K562 (cell line): ENCODE measurements around the gene LRP6. TPM values are rescaled to one million over a fixed set of nuclear protein-coding genes. Genes with fewer than 3 reads are reported as not detected.
"Not testable (repeated sequence)": the region's sequence is repeated elsewhere in the genome, so short reads cannot be mapped to it uniquely, and the experiment has no call there.

Experiments used
- ATAC-seq: fragments of 200-7000 bp; cut with Tn5 transposase; 3 replicates; pipeline ENCODE4 v1.9.1; 2020; ENCODE audit warnings: moderate library complexity
- BruUV-seq: library from RNA; stranded (reverse); fragments of 400-500 nt; replicated peaks from 2 replicates; lab custom pipeline; 2021; lab: Mats Ljungman, UMichigan
- CTCF ChIA-PET: fragments of 300-600 bp; formaldehyde crosslinking; extraction: SDS; loops from one replicate; lab custom pipeline; 2021; ENCODE audit warnings: low intra/inter-chr PET ratio; lab: Yijun Ruan, JAX
- POLR2A ChIA-PET: fragments of 300-600, 350-650 bp; sonication (Branson Sonifier 250); formaldehyde crosslinking; extraction: SDS; loops from one replicate; lab custom pipeline; 2021; ENCODE audit warnings: antibody characterized with exemption, inconsistent platforms; lab: Yijun Ruan, JAX
- DNase-seq, 4 experiments: peaks; one replicate each; pipeline versions ENCODE4 v3.0.0 to v3.0.0-alpha.2; 2011 to 2018; ENCODE audit warnings: low spot score in 3 of 4, mixed read lengths in 3 of 4; ENCODE audit errors: extremely low read depth in 1 of 4
- FAIRE-seq: peaks from 2 replicates; lab custom pipeline; 2011; peaks lifted over from hg19 to GRCh38; lab: Jason Lieb, UNC
- H2AFZ ChIP-seq: 2 replicates; pipeline ENCODE4 v1.6.0; 2011; ENCODE audit warnings: low read depth, low read length, control low read depth, inconsistent platforms
- H3K27ac ChIP-seq: fragments of 200-600 bp; 3 replicates; pipeline ENCODE4 v1.8.0; 2011; ENCODE audit warnings: low read depth, mild to moderate bottlenecking, control low read depth, inconsistent platforms, low read length, moderate library complexity, mixed read lengths; ENCODE audit errors: extremely low read depth
- H3K27me3 ChIP-seq, 2 experiments: fragments of 300-600 bp in 1 of 2; 2 replicates in 1 of 2; 3 replicates in 1 of 2; pipeline versions ENCODE4 v1.6.0 to v1.8.0; 2011; ENCODE audit warnings: inconsistent platforms in 2 of 2, low read length in 2 of 2, mild to moderate bottlenecking in 1 of 2, mixed read lengths in 1 of 2, moderate library complexity in 1 of 2; ENCODE audit not compliant: control insufficient read depth in 2 of 2, insufficient read depth in 2 of 2
- H3K36me3 ChIP-seq: fragments of 300-600 bp; 3 replicates; pipeline ENCODE4 v1.8.0; 2011; ENCODE audit warnings: mild to moderate bottlenecking, low read length, inconsistent platforms; ENCODE audit not compliant: control insufficient read depth, insufficient read depth
- H3K4me1 ChIP-seq, 2 experiments: fragments of 200-600 bp in 1 of 2; replicated peaks in 1 of 2; 2 replicates in 1 of 2; 3 replicates in 1 of 2; pipeline versions ENCODE4 v1.5.1 to v1.8.0; 2011; ENCODE audit warnings: inconsistent platforms in 2 of 2, low read length in 2 of 2, mild to moderate bottlenecking in 1 of 2, mixed read lengths in 1 of 2, moderate library complexity in 1 of 2; ENCODE audit not compliant: control insufficient read depth in 2 of 2, insufficient read depth in 2 of 2
- H3K4me2 ChIP-seq: 2 replicates; pipeline ENCODE4 v1.6.1; 2011; ENCODE audit warnings: low read length, control low read depth, inconsistent platforms, mixed read lengths; ENCODE audit not compliant: insufficient read depth
- H3K4me3 ChIP-seq: fragments of 200-600 bp; sonication (generic), shearing (Covaris generic); 2 replicates; pipeline ENCODE4 v1.5.1; 2016; ENCODE audit warnings: control low read depth, inconsistent platforms
- H3K79me2 ChIP-seq: fragments of 200-600 bp; 3 replicates; pipeline ENCODE4 v1.8.0; 2011; ENCODE audit warnings: low read length, inconsistent platforms; ENCODE audit not compliant: control insufficient read depth, insufficient read depth
- H3K9ac ChIP-seq, 2 experiments: 2 replicates each; pipeline versions ENCODE4 v1.6.0 to v1.6.1; 2011; ENCODE audit warnings: low read depth in 2 of 2, low read length in 2 of 2, control low read depth in 1 of 2, inconsistent platforms in 1 of 2, mild to moderate bottlenecking in 1 of 2, mixed read lengths in 1 of 2; ENCODE audit not compliant: insufficient read depth in 1 of 2
- H3K9me1 ChIP-seq: one replicate; pipeline ENCODE4 v1.6.0; 2011; ENCODE audit warnings: inconsistent platforms, mild to moderate bottlenecking, low read length, moderate library complexity; ENCODE audit not compliant: control insufficient read depth, insufficient read depth
- H3K9me3 ChIP-seq: replicated peaks from 2 replicates; pipeline ENCODE4 v1.5.1; 2011; ENCODE audit warnings: low read depth, low read length, inconsistent platforms; ENCODE audit not compliant: control insufficient read depth, insufficient read depth
- H4K20me1 ChIP-seq: replicated peaks from 2 replicates; pipeline ENCODE4 v1.6.1; 2011; ENCODE audit warnings: low read length, inconsistent platforms, mixed read lengths; ENCODE audit not compliant: control insufficient read depth, insufficient read depth
- EP300 ChIP-seq: IDR thresholded peaks from 2 replicates; pipeline ENCODE4 v1.6.1; 2012; ENCODE audit warnings: low read length, improper control_type of control experiment
- WGBS: fragments of 100-300 bp; shearing (Covaris generic); methylation state at CpG from one replicate; pipeline ENCODE4 v1.1.6; 2016; ENCODE audit warnings: low coverage, mixed read lengths; ENCODE audit not compliant: insufficient coverage; ENCODE audit errors: missing lambda C conversion rate; 5-methylcytosine and 5-hydroxymethylcytosine counted together
- in situ Hi-C: fragments of 300-500 bp; cut with MboI; formaldehyde crosslinking; loops from 4 replicates; pipeline ENCODE4 v1.15.0; 2018; ENCODE audit warnings: inconsistent platforms, mixed read lengths
- intact Hi-C: fragments of 100-400 bp; cut with micrococcal nuclease; formaldehyde crosslinking; loops from 2 replicates; pipeline ENCODE4 v1.14.2; 2022
- polyA plus RNA-seq, 8 experiments: library from polyadenylated mRNA; depleted of rRNA in 4 of 8; stranded (reverse) in 5 of 8; unstranded in 3 of 8; fragments of >200 nt; fragmentation: Nextera tagmentation in 2 of 8; fragmentation: Illumina TruSeq in 1 of 8; extraction: Ambion mirVana in 2 of 8; extraction: Trizol in 1 of 8; gene quantifications; 2 replicates each; pipeline versions ENCODE4 v1.2.1 to v1.2.3, GENCODE V29; 2011 to 2014; ENCODE audit warnings: inconsistent platforms in 1 of 8, missing spikeins in 1 of 8
- total RNA-seq, 7 experiments: library from RNA; depleted of rRNA in 6 of 7; stranded (reverse); fragments of >200 nt in 6 of 7; fragmentation: Illumina TruSeq in 2 of 7; extraction: Trizol in 2 of 7; gene quantifications; 2 replicates each; pipeline versions ENCODE4 v1.2.1 to v1.2.3, GENCODE V29; 2011 to 2021; ENCODE audit warnings: low replicate concordance in 1 of 7
- TF ChIP-seq, protein P1 (sequence below): fragments of 450-650 bp; IDR thresholded peaks from 2 replicates; pipeline ENCODE4 v1.6.1; 2016

The LRP6 gene
- total and polyA plus RNA-seq, 9 of the 15 experiments (the other 6 are each of a cell fraction or from before 2014, with no cell fraction given), result 3.0 to 17.0 (median 10.8) TPM

DNA sequence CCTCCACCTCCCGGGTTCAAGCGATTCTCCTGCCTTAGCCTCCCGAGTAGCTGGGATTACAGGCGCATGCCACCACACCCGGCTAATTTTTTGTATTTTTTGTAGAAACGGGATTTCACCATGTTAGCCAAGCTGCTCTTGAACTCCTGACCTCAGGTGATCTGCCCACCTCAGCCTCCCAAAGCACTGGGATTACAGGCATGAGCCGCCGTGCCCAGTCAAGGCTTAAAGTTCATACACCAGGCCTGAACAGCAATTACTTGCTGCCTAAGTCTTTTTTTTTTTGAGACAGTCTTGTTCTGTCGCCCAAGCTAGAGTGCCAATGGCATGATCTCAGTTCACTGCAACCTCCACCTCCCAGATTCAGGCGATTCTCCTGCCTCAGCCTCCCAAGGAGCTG, 43.9 kb upstream of the LRP6 start:
- H3K9me1 ChIP-seq, H3K27ac ChIP-seq, intact Hi-C loops, H3K79me2 ChIP-seq, H3K4me1 ChIP-seq, H4K20me1 ChIP-seq, BruUV-seq, POLR2A ChIA-PET, H3K4me3 ChIP-seq, H3K9me3 ChIP-seq, CTCF ChIA-PET, H3K36me3 ChIP-seq, H3K4me2 ChIP-seq, ATAC-seq, H3K27me3 ChIP-seq, H2AFZ ChIP-seq, DNase-seq, FAIRE-seq, in situ Hi-C loops, H3K9ac ChIP-seq: not testable (repeated sequence)
- 54% methylated on average over 5 of the region's 10 CpGs for WGBS

- H3K4me1 ChIP-seq, result no peaks in the 10 kb centered on the region
- ChIA-PET CTCF (no interaction called here), POLR2A (interaction anchor here (0.6 kb wide), 1 partner anchor 324 kb away, joined by 3 read pairs; no protein-coding TSS in a partner anchor)
- no peaks in the 10 kb centered on the region for H3K27me3 ChIP-seq
- no peak overlapping the region for H3K9ac ChIP-seq
- ATAC-seq (peak; percentile 53; the same call in 1 of the 3 replicates), FAIRE-seq (no peak), DNase-seq (no peak)
- WGBS, result 26% methylated on average over 7 of the region's 7 CpGs
- in situ Hi-C loops (no loop called here), intact Hi-C loops (no loop called here)
- no peak overlapping the region for H3K4me2 ChIP-seq
- no peaks in the 10 kb centered on the region for H3K9me1 ChIP-seq
- no peak overlapping the region for H3K4me3 ChIP-seq
- no peak overlapping the region for H3K27ac ChIP-seq
- H2AFZ ChIP-seq, result peak overlapping the region; percentile 31; the same call in 1 of the 2 replicates
- no peak for TF ChIP-seq EP300
- TF ChIP-seq, protein P1, sequence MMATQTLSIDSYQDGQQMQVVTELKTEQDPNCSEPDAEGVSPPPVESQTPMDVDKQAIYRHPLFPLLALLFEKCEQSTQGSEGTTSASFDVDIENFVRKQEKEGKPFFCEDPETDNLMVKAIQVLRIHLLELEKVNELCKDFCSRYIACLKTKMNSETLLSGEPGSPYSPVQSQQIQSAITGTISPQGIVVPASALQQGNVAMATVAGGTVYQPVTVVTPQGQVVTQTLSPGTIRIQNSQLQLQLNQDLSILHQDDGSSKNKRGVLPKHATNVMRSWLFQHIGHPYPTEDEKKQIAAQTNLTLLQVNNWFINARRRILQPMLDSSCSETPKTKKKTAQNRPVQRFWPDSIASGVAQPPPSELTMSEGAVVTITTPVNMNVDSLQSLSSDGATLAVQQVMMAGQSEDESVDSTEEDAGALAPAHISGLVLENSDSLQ, result peak; percentile 30; the same call in 1 of the 2 replicates
- H3K79me2 ChIP-seq, result no peaks in the 10 kb centered on the region
- no peaks in the 10 kb centered on the region for H4K20me1 ChIP-seq
- H3K36me3 ChIP-seq, result no peaks in the 10 kb centered on the region
- no peaks in the 10 kb centered on the region for H3K9me3 ChIP-seq
- no TSS peak for BruUV-seq
Observed at GRCh38 chr12:12305568-12306300, 38.9 kb upstream of the LRP6 start.
